Duodenal mucosa (tissue), 2 donors: ENCODE data around the gene RNH1.

Source experiments
- H3K27ac ChIP-seq: one replicate; pipeline ENCODE4 v1.7.0; 2013; ENCODE audit warnings: low read depth, low read length
- H3K27me3 ChIP-seq, 2 donors: one replicate each; pipeline ENCODE4 v1.7.0; 2013; ENCODE audit warnings: low read length in 2 of 2, control low read depth in 1 of 2; ENCODE audit not compliant: insufficient read depth in 2 of 2, control insufficient read depth in 1 of 2
- H3K36me3 ChIP-seq, 2 donors: one replicate each; pipeline ENCODE4 v1.7.0; 2013; ENCODE audit warnings: low read length in 2 of 2, control low read depth in 1 of 2; ENCODE audit not compliant: insufficient read depth in 2 of 2, control insufficient read depth in 1 of 2
- H3K4me1 ChIP-seq, 2 donors: one replicate each; pipeline ENCODE4 v1.7.0; 2013; ENCODE audit warnings: low read length in 2 of 2, control low read depth in 1 of 2; ENCODE audit not compliant: insufficient read depth in 2 of 2, control insufficient read depth in 1 of 2
- H3K4me3 ChIP-seq, 2 donors: one replicate each; pipeline ENCODE4 v1.7.0; 2013; ENCODE audit warnings: low read length in 2 of 2, low read depth in 1 of 2
- H3K9ac ChIP-seq, 2 donors: one replicate each; pipeline ENCODE4 v1.7.0; 2013; ENCODE audit warnings: low read length in 2 of 2, low read depth in 1 of 2
- H3K9me3 ChIP-seq, 2 donors: one replicate each; pipeline ENCODE4 v1.7.0; 2013; ENCODE audit warnings: low read length in 2 of 2, control low read depth in 1 of 2; ENCODE audit not compliant: control insufficient read depth in 1 of 2

Gene RNH1

GRCh38 chr11:530960-531831 is 24.2 kb upstream of the RNH1 start:
- Histone ChIP-seq H3K27ac (no peak overlapping the region), H3K9me3 (no peaks in the 10 kb centered on the region), H3K4me1 (peaks cover 10 to 18% of the 10 kb centered on the region in 2 donors), H3K27me3 (no peaks in the 10 kb centered on the region), H3K9ac (no peak overlapping the region), H3K4me3 (no peak overlapping the region), H3K36me3 (peaks cover 11 to 20% of the 10 kb centered on the region in 2 donors)

GRCh38 chr11:529728-530411 is 22.8 kb upstream of the RNH1 start:
- Histone ChIP-seq H3K9ac (no peak overlapping the region), H3K36me3 (peaks cover 11 to 20% of the 10 kb centered on the region in 2 donors), H3K27ac (no peak overlapping the region), H3K9me3 (no peaks in the 10 kb centered on the region), H3K4me3 (no peak overlapping the region), H3K27me3 (no peaks in the 10 kb centered on the region), H3K4me1 (peaks cover 10 to 15% of the 10 kb centered on the region in 2 donors)

GRCh38 chr11:528815-529727 is 22.0 kb upstream of the RNH1 start:
- no peaks in the 10 kb centered on the region for H3K27me3 ChIP-seq
- H3K4me3 ChIP-seq = no peak overlapping the region
- H3K9me3 ChIP-seq = no peaks in the 10 kb centered on the region
- no peak overlapping the region for H3K27ac ChIP-seq
- H3K9ac ChIP-seq = no peak overlapping the region
- H3K36me3 ChIP-seq = peaks cover 11 to 20% of the 10 kb centered on the region in 2 donors
- H3K4me1 ChIP-seq = peaks cover 6 to 8% of the 10 kb centered on the region in 2 donors

GRCh38 chr11:528166-528814 is 21.2 kb upstream of the RNH1 start:
- Histone ChIP-seq H3K4me3 (no peak overlapping the region), H3K9me3 (no peaks in the 10 kb centered on the region), H3K4me1 (peaks cover 0 to under 1% of the 10 kb centered on the region in 2 donors), H3K27me3 (no peaks in the 10 kb centered on the region), H3K9ac (no peak overlapping the region), H3K27ac (no peak overlapping the region), H3K36me3 (peaks cover 11 to 16% of the 10 kb centered on the region in 2 donors)

- Histone ChIP-seq H3K4me3 (no peak overlapping the region), H3K27me3 (no peaks in the 10 kb centered on the region), H3K27ac (no peak overlapping the region), H3K9ac (no peak overlapping the region), H3K36me3 (peaks cover 0 to 2% of the 10 kb centered on the region in 2 donors), H3K9me3 (no peaks in the 10 kb centered on the region), H3K4me1 (no peaks in the 10 kb centered on the region)
Observed at GRCh38 chr11:526192-526591, 19.1 kb upstream of the RNH1 start.

- H3K4me1 ChIP-seq = no peaks in the 10 kb centered on the region
- H3K27ac ChIP-seq = no peak overlapping the region
- no peak overlapping the region for H3K9ac ChIP-seq
- H3K4me3 ChIP-seq = no peak overlapping the region
- no peaks in the 10 kb centered on the region for H3K27me3 ChIP-seq
- H3K36me3 ChIP-seq = no peaks in the 10 kb centered on the region
- H3K9me3 ChIP-seq = no peaks in the 10 kb centered on the region
Observed at GRCh38 chr11:521177-521688, 14.2 kb upstream of the RNH1 start.

GRCh38 chr11:520428-521176 is 13.6 kb upstream of the RNH1 start:
- H3K9ac ChIP-seq = no peak overlapping the region
- H3K4me1 ChIP-seq = no peaks in the 10 kb centered on the region
- H3K9me3 ChIP-seq = no peaks in the 10 kb centered on the region
- H3K27ac ChIP-seq = no peak overlapping the region
- no peaks in the 10 kb centered on the region for H3K27me3 ChIP-seq
- H3K4me3 ChIP-seq = no peak overlapping the region
- no peaks in the 10 kb centered on the region for H3K36me3 ChIP-seq

- Histone ChIP-seq H3K4me3 (peak overlapping the region; percentile 42 to 50), H3K9me3 (no peaks in the 10 kb centered on the region), H3K36me3 (peaks cover 0 to 4% of the 10 kb centered on the region in 2 donors), H3K9ac (no peak overlapping the region), H3K27me3 (no peaks in the 10 kb centered on the region), H3K27ac (peak overlapping the region; percentile 46), H3K4me1 (no peaks in the 10 kb centered on the region)
Observed at GRCh38 chr11:518463-519202, 11.6 kb upstream of the RNH1 start.
